Measurements from ENCODE around the gene LYPD6B.

Gene LYPD6B

GRCh38 chr2:149058936-149059335, 20.4 kb downstream of the LYPD6B start:
- Mint-ChIP-seq H3K36me3 (ENCODE audit: insufficient read depth) (no peaks in the 10 kb centered on the region), H3K27me3 (peaks cover 20% of the 10 kb centered on the region), H3K4me3 (no peak overlapping the region), H3K4me1 (no peaks in the 10 kb centered on the region), H3K27ac (ENCODE audit: low read depth) (no peak overlapping the region), H3K9me3 (no peaks in the 10 kb centered on the region)
- no peak for DNase-seq (ENCODE audit: low spot score in 2 of 2)
- no peak for ATAC-seq (replicated peaks; ENCODE audit: extremely low read depth, poor library complexity, severe bottlenecking)

- Mint-ChIP-seq H3K27me3 (peaks cover 20% of the 10 kb centered on the region), H3K4me3 (no peak overlapping the region), H3K4me1 (no peaks in the 10 kb centered on the region), H3K36me3 (ENCODE audit: insufficient read depth) (no peaks in the 10 kb centered on the region), H3K27ac (ENCODE audit: low read depth) (no peak overlapping the region), H3K9me3 (no peaks in the 10 kb centered on the region)
- DNase-seq (ENCODE audit: low spot score in 2 of 2) (no peak), ATAC-seq (replicated peaks; ENCODE audit: extremely low read depth, poor library complexity, severe bottlenecking) (no peak)
These were observed 21.3 kb downstream of the LYPD6B start for GRCh38 chr2:149059822-149060221.

- Mint-ChIP-seq H3K27me3 (peaks cover 7% of the 10 kb centered on the region), H3K36me3 (ENCODE audit: insufficient read depth) (no peaks in the 10 kb centered on the region), H3K9me3 (no peaks in the 10 kb centered on the region), H3K27ac (ENCODE audit: low read depth) (no peak overlapping the region), H3K4me3 (no peak overlapping the region), H3K4me1 (no peaks in the 10 kb centered on the region)
- no peak for ATAC-seq (replicated peaks; ENCODE audit: extremely low read depth, poor library complexity, severe bottlenecking)
- no peak for DNase-seq (ENCODE audit: low spot score in 2 of 2)
These were observed 22.7 kb downstream of the LYPD6B start for GRCh38 chr2:149061133-149061745.

- no peaks in the 10 kb centered on the region for H3K36me3 Mint-ChIP-seq (ENCODE audit: insufficient read depth)
These were observed 24.0 kb downstream of the LYPD6B start for GRCh38 chr2:149062531-149062930.

GRCh38 chr2:149063177-149063576, 24.7 kb downstream of the LYPD6B start:
- H3K27me3 Mint-ChIP-seq = peaks cover 7% of the 10 kb centered on the region
- no peak overlapping the region for H3K27ac Mint-ChIP-seq (ENCODE audit: low read depth)
- H3K9me3 Mint-ChIP-seq = peaks cover 4% of the 10 kb centered on the region
- DNase-seq (ENCODE audit: low spot score in 2 of 2) (no peak), ATAC-seq (replicated peaks; ENCODE audit: extremely low read depth, poor library complexity, severe bottlenecking) (no peak)
- no peak overlapping the region for H3K4me3 Mint-ChIP-seq
- H3K4me1 Mint-ChIP-seq = no peaks in the 10 kb centered on the region
- H3K36me3 Mint-ChIP-seq (ENCODE audit: insufficient read depth) = no peaks in the 10 kb centered on the region

More at GRCh38 chr2:149062531-149062930, 24.0 kb downstream of the LYPD6B start:
- Mint-ChIP-seq H3K4me1 (no peaks in the 10 kb centered on the region), H3K27ac (ENCODE audit: low read depth) (no peak overlapping the region), H3K27me3 (peaks cover 7% of the 10 kb centered on the region), H3K9me3 (peaks cover 4% of the 10 kb centered on the region), H3K4me3 (no peak overlapping the region)
- DNase-seq (ENCODE audit: low spot score in 2 of 2) = no peak
- ATAC-seq (replicated peaks; ENCODE audit: extremely low read depth, poor library complexity, severe bottlenecking) = no peak

- DNase-seq (ENCODE audit: low spot score in 2 of 2) (no peak), ATAC-seq (replicated peaks; ENCODE audit: extremely low read depth, poor library complexity, severe bottlenecking) (no peak)
- no peaks in the 10 kb centered on the region for H3K36me3 Mint-ChIP-seq (ENCODE audit: insufficient read depth)
- no peak overlapping the region for H3K4me3 Mint-ChIP-seq
- H3K27ac Mint-ChIP-seq (ENCODE audit: low read depth) = no peak overlapping the region
- H3K4me1 Mint-ChIP-seq = peaks cover 5% of the 10 kb centered on the region
- peaks cover 7% of the 10 kb centered on the region for H3K27me3 Mint-ChIP-seq
- peaks cover 4% of the 10 kb centered on the region for H3K9me3 Mint-ChIP-seq
These were observed 25.9 kb downstream of the LYPD6B start for GRCh38 chr2:149064365-149064841.

GRCh38 chr2:149064856-149065630, 26.5 kb downstream of the LYPD6B start:
- ATAC-seq (replicated peaks; ENCODE audit: extremely low read depth, poor library complexity, severe bottlenecking) = no peak

GRCh38 chr2:149068225-149068995, 29.9 kb downstream of the LYPD6B start:
- H3K4me1 Mint-ChIP-seq = peaks cover 6% of the 10 kb centered on the region
- H3K4me3 Mint-ChIP-seq = no peak overlapping the region
- H3K9me3 Mint-ChIP-seq = peaks cover 4% of the 10 kb centered on the region
- DNase-seq (ENCODE audit: low spot score in 2 of 2) (no peak), ATAC-seq (replicated peaks; ENCODE audit: extremely low read depth, poor library complexity, severe bottlenecking) (no peak)
- H3K27me3 Mint-ChIP-seq = peaks cover 46% of the 10 kb centered on the region
- no peak overlapping the region for H3K27ac Mint-ChIP-seq (ENCODE audit: low read depth)
- H3K36me3 Mint-ChIP-seq (ENCODE audit: insufficient read depth) = peaks cover 1% of the 10 kb centered on the region

More at GRCh38 chr2:149064856-149065630, 26.5 kb downstream of the LYPD6B start:
- no peak for DNase-seq (ENCODE audit: low spot score in 2 of 2)
- H3K27me3 Mint-ChIP-seq = peaks cover 13% of the 10 kb centered on the region
- peaks cover 4% of the 10 kb centered on the region for H3K9me3 Mint-ChIP-seq
- peaks cover 1% of the 10 kb centered on the region for H3K36me3 Mint-ChIP-seq (ENCODE audit: insufficient read depth)
- H3K4me1 Mint-ChIP-seq = peaks cover 6% of the 10 kb centered on the region
- H3K4me3 Mint-ChIP-seq = no peak overlapping the region
- no peak overlapping the region for H3K27ac Mint-ChIP-seq (ENCODE audit: low read depth)

- Mint-ChIP-seq H3K4me1 (peaks cover 6% of the 10 kb centered on the region), H3K27ac (ENCODE audit: low read depth) (no peak overlapping the region), H3K27me3 (peaks cover 54% of the 10 kb centered on the region), H3K9me3 (peaks cover 4% of the 10 kb centered on the region), H3K36me3 (ENCODE audit: insufficient read depth) (peaks cover 1% of the 10 kb centered on the region), H3K4me3 (no peak overlapping the region)
- DNase-seq (ENCODE audit: low spot score in 2 of 2) = no peak
- ATAC-seq (replicated peaks; ENCODE audit: extremely low read depth, poor library complexity, severe bottlenecking) = no peak
These were observed 30.7 kb downstream of the LYPD6B start for GRCh38 chr2:149068996-149069888.

- ATAC-seq (replicated peaks; ENCODE audit: extremely low read depth, poor library complexity, severe bottlenecking) (no peak), DNase-seq (ENCODE audit: low spot score in 2 of 2) (no peak)
- no peak overlapping the region for H3K27ac Mint-ChIP-seq (ENCODE audit: low read depth)
These were observed 32.3 kb downstream of the LYPD6B start for GRCh38 chr2:149070681-149071320.

GRCh38 chr2:149075105-149075504, 36.6 kb downstream of the LYPD6B start:
- Mint-ChIP-seq H3K4me1 (no peaks in the 10 kb centered on the region), H3K27ac (ENCODE audit: low read depth) (no peak overlapping the region), H3K4me3 (no peak overlapping the region), H3K27me3 (peaks cover 65% of the 10 kb centered on the region), H3K9me3 (no peaks in the 10 kb centered on the region), H3K36me3 (ENCODE audit: insufficient read depth) (no peaks in the 10 kb centered on the region)
- no peak for DNase-seq (ENCODE audit: low spot score in 2 of 2)
- no peak for ATAC-seq (replicated peaks; ENCODE audit: extremely low read depth, poor library complexity, severe bottlenecking)

More at GRCh38 chr2:149070681-149071320, 32.3 kb downstream of the LYPD6B start:
- H3K4me1 Mint-ChIP-seq = peaks cover 6% of the 10 kb centered on the region
- peaks cover 1% of the 10 kb centered on the region for H3K36me3 Mint-ChIP-seq (ENCODE audit: insufficient read depth)
- H3K4me3 Mint-ChIP-seq = no peak overlapping the region
- peaks cover 4% of the 10 kb centered on the region for H3K9me3 Mint-ChIP-seq
- H3K27me3 Mint-ChIP-seq = peaks cover 66% of the 10 kb centered on the region
